NK-92 treated with Interleukin-12 subunit alpha and Interleukin-12 subunit beta, amount 100 ng/mL, for 24 hours (cell line): ENCODE results near the gene TNS3.

Experiments used
- DNase-seq: peaks from one replicate; lab custom pipeline; 2025; lab: John Stamatoyannopoulos, UW

Gene TNS3

DNA sequence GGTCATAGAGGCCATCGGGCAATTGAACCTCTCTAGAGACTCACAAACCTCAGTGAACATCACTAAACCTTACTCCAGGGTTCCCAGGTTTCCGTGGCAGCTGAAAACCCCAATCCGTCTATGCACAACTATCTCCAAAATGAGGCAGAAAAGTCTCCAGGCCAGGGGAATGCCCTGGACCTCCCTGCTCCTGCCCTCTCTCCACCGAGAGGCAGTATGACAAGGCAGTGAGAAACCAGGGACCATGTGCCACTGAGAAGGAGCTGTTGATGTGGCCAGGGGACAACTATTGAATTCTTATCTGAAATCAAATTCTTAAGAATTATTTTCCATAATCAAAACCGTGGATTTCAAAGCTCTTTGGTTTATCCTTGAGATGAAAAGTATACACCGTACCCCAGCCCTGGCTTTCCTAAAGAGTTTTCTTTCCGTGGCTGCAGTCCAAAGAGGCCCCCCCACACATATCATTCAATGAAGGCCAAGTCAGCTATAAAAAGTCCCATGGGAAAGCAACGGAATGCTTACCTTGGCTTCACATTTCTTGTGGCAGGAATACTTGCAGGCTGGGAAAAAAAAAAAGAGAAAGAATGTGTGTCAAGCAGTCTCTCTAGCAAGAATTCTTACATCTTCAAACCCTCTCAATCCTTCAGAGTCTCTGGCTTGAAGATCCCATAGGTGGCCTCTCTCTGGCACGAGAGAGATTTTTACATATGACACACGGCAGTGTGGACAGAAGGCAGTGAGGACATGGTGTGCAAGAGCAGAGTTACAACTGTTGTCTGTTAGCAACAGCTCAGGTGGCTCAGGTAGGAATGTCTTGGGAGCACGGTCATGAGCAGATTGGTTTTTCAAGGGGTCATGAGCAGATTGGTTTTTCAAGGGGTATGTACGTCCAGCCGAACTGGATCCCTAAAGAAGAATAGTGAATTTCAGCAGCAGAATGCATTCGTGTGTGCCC is 75.2 kb downstream of the TNS3 start:
- no peak for DNase-seq

DNA sequence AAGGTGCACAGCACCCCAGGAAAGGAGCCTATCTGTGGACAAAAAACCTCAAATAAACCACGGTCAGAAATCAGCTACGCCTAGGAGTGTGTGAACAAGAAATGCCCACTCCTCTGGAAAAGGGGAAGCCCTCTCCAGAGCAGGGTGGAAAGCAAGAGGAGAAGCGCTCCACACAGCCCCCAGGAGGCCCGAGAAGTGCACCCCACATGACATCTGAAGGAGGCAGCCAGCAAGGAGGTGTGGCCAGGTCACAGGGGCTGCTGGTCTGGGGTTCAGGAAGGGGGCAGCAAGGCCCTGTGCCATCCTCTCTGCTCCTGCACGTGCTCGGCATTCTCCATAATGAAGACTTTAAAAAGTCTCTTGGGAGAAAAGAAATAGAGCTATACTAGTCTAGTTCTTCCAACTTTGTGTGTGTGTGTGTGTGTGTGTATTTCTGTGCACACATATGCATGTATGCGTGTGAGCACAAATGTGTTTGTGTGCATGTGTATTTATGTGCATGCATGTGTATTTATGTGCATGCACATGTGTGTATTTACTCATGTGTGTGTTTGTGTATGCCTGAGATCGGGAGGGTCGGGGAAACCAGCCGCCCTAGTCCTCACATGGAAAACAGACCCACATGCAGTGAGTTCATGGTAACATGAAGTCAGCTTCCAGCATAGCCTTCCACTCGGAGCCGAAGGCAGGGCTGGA is 76.5 kb downstream of the TNS3 start:
- no peak for DNase-seq

DNA sequence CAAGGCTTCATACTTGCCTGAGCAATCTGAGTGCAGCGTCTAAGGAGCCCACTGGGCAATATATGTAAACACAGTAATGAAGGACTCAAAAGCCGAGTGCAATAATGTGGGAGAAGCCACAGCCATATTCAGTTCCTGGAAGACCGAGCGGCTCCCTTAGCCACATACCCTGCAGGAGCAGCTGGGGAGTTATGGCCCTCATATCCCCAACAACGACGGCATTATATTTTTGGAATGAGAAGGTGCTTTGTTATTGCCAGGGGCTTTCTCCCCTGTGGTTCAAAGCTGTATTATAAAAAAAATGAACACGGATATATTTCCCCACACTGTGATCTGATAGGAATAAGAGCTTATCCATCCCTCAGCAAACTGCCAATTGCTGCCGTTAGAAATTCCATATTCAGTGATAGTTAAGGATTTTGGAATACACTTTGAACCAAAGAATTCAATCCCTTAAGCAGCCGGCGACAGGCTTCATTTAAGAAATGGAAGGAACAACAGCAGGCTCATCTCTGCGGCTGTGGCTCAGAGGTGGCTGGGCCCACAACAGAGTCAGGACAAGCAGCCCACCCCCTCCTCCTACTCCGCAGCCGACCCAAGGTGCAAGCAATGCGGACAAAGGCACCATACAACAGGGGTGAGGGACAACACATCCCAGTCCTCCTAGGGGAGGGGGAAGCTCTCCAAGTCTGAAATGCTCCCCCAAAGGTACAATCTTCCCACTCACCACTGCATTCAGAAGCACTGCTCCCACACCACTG is 77.2 kb downstream of the TNS3 start:
- no peak for DNase-seq

DNA sequence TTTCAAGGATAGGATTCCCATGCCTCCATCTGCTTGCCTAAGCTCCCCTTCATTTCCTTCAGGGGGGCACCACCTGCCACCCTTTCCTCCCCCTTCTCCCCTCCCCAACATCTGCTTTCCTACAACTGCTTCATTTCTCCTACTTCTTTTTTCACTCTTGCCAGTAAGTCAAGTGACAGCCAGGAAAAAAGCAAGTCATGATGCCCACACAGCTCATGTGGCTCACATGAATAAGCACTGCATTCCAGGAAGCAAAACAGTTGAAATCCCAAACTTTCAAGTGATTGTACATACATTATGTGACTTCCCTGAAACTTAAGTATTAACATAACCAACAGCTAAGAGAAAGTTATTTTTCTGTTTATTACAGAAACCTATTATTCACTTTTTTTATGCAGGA is 78.6 kb downstream of the TNS3 start:
- DNase-seq: no peak

DNA sequence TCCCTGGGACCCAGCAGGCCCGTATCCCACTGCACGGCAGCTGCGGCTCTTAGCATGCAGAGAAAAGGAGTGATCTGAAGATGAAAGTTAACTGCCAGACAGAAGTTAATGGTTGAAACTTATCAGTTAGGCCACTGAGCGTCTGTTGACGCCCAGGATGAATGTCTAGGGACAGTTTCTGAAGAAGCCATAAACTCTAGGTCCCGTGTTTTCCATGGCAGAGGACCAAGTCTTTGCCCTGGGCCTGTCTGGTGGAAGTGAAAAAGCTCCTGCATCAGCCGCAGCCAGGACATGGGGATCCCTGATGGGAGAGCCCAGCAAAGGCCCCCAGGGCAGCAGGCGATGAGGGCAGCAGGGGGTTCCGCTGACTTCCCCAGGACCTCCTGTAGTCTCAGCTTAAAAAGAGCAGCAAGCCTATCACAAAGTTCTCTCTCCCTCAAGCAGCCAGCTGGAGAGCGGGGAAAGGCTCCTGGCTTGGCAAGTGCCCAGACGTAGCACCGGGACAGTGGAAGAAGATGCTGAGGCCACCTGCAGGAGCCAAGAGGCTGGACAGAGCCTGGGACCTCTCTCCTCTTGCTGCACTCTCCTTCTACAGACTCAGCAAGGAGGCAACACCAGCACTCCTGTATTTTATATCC is 79.6 kb downstream of the TNS3 start:
- DNase-seq: no peak

DNA sequence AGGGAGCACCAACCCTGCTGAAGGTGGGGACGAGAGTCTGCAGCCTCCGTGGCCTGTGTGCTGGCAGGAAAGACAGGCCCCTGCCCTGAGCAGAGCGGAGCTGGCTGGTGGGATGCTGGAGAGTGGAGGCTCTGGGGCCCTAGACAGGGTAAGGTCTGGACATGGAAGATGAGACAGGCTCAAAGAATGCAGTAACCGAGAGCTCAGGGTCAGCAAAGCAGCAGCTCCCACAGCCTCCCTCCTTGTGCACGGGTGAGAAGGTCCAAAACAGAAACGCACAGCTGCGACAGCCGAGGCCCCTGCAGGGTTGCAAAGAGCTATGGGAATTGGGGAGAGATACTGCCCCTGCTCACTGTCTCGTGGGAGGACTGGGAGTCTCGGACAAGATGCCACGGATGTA is 80.5 kb downstream of the TNS3 start:
- DNase-seq: no peak

DNA sequence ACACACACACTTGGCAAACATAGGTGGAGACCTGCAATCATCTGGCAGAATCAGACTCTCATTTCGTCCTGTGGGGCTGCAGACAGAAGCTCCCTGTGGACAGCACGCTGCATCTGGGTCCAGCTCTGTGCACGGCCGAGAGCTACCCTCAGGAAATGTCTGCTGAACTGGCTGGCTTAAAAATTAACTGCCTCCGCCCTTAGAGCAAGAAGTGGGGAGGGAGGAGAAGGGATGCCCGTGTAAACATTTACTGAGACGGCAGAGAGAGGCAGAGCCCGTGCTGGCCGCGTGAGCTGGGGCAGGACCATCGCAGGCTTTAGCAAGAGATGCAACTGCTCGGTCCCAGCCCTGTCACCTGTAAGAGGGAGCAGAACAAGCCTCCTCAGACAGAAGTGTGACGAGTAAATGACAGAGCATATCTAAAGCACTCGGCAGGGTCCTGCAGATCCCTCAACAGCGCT is 81.8 kb downstream of the TNS3 start:
- DNase-seq: no peak

DNA sequence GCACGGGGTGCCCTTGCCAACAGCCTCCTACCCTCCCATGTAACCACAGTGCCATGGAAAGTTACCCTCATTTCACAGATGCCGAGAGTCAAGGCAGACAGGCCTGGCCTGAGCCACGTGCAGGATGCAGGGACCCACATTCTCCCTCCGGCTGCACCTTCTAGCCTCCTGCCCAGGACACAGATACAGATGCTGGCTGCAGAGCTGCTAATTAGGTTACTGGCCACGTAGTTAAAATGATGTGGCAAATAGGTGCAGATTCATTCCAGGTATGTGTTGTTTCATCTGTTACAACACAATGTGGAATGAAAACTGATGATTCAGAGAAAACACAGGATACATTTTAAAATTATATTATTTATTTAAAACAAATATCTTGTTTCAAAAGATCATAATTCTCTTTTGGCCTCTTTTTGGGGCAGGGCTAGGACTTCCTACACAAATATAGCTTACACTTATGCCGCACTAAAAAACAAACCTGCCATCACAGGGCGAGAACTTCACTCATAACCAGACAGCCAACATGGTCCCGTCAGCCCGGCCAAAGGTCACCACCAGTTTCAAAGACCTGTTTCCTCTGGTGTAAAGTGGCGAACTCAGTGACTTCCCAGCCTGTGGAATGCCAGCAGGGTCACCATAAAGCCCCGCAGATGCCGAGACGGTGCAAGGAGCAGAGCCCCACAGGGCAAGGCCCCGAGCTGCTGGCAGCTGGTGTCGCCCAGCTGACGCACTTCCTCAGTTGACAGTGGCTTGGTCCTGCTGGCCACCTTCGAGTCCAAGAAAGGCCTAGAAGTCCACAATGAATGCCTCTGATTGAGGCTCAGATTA is 83.5 kb downstream of the TNS3 start:
- DNase-seq: no peak

DNA sequence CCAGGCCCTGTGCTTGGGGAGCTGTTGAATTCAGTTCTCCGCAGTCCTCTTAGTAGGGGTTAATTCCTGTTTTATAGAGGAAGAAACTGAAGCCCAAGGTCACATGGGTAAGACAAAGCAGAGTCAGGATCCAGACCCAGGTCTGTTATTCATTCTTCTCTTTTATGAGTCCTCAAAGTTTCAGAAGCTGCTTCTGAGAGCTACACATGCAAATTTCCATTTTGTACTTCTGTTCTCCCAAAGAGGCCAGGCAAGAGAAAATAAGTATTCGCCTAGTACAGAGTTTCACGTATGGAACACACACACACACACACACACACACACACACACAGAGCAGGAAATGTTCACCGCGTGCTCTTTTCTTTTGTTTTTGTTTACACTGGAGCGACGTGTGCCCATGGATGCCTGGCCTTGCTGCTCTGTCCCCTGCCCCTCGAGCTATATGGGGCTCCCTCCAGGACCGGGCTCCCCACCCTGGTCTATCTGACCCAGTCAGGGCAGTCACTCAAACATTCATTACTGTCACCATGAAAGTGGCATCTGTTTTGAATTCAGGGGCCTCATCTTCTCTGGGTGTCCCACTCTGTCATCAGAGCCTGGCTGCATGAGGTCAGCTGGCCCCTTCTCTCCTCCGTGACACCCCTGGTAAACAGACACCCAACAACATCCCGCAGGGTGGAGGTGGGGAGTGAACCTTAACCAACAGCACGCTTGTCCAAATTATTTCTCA is 84.4 kb downstream of the TNS3 start:
- DNase-seq: no peak

DNA sequence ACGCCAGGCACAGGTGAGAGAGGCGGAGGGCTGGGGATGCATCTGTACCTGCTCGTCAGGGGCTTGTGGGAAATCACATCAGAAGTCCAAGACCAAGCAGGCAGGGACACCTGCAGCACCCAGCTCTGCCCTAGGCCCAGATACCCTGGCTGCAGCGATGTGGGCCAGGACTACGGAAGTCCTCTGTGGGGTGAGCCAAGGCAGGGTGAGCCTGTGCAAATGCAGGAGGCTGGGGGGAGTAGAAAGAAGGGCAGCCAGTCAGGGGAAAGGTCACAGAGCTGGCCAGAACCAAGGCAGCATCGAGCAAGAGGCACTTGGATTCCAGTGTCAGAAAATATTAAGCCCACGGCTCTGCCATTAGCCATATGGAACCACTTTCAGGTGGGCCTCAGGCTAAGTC is 85.2 kb downstream of the TNS3 start:
- DNase-seq: no peak

DNA sequence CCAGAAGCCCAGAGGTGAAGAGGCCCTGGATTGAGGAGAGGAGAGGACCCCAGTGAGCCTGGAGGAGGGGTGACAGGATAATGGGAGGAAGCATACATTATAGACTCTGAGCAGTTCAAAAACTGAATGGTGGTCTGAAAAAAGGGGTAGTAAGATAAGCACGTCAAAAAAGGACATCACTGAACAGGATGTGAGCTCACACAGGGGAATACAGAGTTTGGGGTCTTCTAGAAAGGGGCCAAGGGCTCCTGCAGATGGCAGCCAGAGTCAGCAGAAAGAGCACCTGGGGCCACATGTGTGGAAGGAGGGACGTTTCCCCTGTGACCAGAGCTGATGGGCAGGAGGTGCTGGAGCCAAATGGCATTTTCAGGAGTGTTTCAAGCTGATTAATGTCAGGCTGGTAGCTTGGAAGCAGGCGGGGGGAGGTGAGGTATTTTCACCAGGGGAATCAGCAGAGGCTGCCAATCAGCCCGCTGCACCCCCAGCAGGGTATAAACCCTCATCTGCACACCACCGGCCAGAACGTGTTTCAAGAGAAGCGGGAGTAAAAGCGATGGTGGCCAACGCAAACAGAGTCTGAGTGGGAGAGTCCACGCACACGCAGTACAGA is 85.8 kb downstream of the TNS3 start:
- DNase-seq: no peak

DNA sequence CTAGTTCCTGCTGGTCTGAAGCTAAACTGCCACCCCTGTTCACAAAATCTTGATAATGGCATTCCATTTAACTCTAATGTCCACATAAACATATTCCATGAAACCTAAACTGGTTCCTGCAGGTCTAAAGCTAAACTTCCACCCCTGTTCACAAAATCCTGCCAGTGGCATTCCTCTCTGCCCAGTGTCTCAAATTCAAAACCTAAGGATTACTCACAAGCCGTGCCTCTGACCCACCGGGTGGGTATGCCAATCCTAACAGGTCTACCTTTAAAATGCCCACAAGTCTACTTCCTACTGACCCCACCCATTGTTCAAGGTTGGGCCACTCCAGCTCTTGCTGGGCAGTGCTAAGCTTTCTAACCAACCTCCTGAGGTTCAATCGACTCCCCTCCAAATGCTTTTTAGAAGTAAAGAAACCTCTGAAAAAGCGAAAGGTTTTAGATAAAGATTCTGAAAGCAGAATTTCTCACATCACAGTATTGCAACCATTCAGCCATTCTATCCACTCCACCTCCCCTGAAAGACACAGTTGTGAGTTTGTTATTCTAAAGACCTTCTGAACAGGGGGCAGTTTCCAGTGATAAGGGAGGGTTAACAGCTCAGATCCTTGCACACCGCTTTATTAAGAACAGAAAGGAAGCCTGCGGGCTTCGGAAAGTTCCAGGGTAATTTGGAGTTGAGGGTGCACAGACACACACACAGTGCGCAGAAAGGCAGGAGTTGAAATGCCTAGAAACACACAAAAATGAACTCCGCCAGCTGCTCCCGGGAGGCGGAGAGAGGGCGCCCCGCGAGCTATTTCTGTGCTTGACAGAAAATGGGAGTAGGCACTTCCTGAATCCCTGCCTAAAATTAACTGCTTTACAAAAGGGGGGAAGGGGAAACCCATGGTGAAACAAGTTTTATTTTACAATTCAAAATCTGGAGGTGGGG is 87.7 kb downstream of the TNS3 start:
- DNase-seq: no peak

DNA sequence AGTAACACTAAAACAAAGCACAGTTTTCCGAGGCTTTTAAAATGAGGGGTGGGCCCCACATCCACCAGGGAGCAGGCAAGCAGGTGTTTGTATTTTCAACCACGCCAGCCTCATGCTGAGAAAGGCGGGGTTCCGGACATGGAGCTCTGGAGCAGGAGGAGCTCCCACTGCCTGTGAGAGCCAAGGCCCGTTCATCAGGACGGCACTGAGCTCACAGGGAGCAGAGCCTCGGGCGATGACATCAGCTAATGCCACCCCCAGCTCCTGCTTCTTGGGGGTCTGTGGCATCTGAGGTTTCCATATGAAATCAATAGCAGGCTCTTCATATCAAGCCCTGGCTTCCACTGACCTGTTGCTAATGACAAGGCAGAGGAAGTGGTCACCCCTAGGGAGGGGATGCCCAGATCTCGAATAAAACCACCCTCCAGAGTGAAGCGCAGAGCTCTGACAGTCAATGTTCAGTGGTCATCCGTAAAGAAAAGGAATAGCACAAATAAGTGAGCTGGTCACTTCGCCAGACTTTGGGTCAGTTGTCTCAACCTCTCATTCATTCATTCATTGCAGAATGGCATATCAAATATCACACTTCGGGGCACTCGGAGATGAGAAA is 89.1 kb downstream of the TNS3 start:
- no peak for DNase-seq

DNA sequence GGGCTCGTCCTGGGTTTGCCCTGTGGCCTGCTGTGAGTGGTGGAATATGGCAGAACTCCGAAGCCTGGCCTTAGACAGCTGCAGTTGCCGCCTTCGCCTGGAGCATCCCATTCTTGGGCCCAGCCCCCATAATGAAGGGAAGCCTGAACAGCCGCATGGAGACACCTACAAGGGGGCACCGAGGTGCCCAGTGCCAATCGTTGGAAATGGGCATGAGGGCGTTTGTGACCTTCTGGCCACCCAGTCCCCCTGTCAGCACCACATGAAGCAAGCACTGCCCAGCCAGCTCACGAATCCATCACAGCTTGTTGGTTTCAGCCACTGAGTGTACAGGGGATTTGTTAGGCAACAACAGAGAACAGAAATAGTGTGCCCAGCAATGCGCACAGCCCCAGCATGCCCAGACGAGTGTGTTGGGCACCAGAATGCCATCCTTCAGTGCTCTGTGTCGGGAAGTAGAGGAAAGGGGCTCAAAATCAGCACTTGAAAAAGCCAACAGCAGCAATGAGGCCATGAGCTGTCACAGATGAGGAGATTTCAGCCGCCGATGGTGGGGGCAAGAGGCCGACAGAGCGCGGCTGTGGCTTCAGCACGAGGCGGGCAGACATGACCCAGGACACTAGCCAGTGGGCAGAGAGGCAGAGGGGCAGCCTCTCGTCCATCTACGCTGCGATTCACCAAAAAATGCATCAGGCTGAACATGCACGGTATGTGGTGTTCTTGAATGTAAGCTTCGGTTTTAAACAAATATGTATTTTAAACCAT is 91.2 kb downstream of the TNS3 start:
- no peak for DNase-seq

DNA sequence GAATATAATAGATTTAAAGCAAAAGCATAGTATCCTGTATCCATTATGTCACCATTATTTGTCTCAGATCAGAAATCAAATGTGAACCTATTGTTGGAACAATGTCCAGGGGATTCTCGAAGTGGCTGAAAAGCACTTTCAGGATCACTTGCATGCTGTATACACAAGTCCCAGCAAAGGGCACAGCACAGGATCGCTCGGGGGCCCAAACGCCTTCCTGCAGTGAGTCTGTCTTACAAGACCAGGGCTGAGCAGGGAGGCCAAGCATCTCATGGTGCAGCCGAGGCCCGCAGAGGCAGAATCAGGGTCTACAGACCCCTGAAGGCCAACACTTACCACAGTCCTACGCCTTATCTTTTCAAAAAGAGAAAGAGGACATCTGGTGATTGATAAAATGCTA is 92.3 kb downstream of the TNS3 start:
- no peak for DNase-seq

DNA sequence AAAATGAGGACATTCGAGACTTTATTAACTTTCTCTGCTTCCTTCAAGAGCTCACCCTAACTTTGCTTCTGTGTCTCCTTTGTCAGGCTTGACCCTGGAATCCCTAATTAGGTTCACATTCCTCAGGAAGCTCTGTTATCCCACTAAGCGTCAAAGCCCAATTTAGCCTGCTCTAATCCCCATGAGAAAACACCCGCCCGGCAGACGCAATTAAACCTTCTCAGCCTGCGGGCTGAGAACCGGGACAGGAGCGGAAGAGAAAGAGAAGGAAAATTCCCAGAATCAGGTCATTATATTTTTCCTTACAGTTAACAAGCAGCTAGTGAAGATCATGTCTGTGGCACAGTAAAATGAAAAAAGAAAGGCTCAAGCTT is 93.0 kb downstream of the TNS3 start:
- no peak for DNase-seq

DNA sequence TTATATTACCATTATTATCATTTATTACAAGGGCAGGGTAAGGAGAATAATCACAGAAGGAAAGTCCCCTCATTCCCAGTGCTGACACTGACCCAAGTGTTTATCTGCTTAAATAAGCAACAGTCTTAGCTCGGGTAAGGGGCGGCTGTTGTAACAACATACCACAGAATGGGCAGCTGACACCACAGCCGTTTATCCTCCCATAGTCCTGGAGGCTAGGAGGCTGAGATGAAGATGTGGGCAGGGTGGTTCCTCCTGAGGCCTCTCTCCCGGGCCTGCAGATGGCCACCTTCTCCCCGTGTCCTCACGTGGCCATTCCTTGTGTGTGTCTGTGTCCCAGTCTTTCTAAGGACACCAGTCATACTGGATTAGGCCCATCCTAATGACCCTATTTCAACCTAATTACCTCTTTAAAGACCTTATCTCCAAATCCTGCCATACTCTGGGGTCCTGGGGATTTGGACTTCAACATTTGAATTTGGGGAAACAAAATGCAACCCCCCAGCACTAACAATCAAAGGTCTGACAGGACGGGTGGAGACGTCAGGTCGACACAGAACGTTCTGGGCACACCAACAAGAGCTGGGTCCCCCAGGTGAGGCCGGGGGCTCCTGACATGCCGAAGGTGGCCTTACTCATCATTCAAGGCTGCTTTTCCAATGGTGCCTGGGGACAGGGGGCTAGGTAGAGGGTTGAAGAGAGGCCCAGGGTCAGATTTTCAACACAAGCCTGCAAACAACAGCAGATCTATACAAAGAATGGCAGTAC is 93.5 kb downstream of the TNS3 start:
- DNase-seq: no peak
